ENCODE data around the gene TINAGL1.

DNA sequence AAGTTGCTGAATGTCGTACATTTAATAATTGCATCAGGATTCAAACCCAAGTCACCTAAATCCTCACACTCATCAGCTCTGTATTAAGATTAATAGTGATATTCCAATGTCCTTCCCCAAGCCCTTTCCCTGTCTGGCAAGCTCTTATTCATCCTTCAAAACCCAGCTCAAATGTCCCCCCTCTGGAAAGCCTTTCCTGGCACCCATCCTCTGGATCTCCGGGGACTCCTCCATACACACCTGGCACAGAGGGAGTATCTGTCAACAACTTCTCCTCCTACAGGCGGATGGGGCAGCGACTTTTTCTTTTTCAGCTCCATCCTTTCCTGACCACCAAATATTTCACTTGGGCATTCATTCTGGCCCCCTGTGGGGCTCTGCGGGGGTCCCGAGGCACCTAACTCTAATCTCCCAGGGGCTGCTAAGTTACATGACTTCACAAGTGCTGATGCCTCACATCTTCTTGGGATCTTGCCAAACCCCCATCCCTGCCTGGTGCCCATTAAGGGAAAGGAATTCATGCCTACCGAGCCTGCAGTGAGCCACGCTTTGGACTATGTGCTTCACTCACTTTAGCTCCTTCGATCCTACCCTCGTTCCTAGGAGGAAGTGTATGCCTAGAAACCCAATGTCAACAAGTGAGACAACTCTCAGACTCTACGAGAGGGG, 15.2 kb downstream of the TINAGL1 start:
- TF ChIP-seq FOSL1 (IDR thresholded peaks at IDR 0.05; ENCODE audit: low read depth), result no peak
- no peak for TF ChIP-seq EZH2 (IDR thresholded peaks at IDR 0.05)
